ENCODE data around the gene MAGI1. TPM values are rescaled to one million over a fixed set of nuclear protein-coding genes. Genes with fewer than 3 reads are reported as not detected.

MAGI1 gene
- total RNA-seq, 1 experiment from 2014 or later, result 38.6 TPM

DNA sequence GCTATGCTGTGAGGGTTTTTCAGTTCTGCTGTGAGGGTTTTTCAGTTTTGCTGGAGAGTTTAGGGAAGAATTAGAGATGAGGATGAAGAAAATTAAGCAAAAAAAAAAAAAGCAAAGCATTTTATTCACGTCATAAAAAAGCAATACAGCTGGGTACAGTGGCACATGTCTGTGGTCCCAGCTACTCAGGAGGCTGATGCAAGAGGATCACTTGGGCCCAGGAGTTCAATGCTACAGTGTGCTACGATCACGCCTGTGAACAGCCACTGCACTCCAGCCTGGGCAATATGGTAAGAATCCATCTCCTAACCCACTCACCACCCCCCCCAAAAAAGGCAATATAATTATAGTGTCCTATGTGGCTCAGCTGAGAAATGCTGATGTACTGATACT lies 162.7 kb downstream of the MAGI1 start:
- Histone ChIP-seq H4K20me1 (ENCODE audit: insufficient read depth) (no peaks in the 10 kb centered on the region; the same call in 1 of the 2 replicates), H3K36me3 (ENCODE audit: control insufficient read depth in 1 of 2, insufficient read depth in 2 of 2, low read length in 2 of 2) (no peaks in the 10 kb centered on the region), H3K9me2 (ENCODE audit: insufficient read depth) (no peaks in the 10 kb centered on the region), H3K79me2 (ENCODE audit: insufficient read depth, low read length) (0 out of 2 replicates have a peak, but pooled peaks cover 2% of the 10 kb centered on the region), H3K4me2 (ENCODE audit: low read length) (no peak overlapping the region), H2AFZ (ENCODE audit: low read depth, low read length, poor library complexity, severe bottlenecking) (no peak overlapping the region), H3K4me3 (replicated peaks in 1 of 2; ENCODE audit: low read depth in 1 of 2, low read length in 2 of 2) (no peak overlapping the region), H3K27ac (ENCODE audit: low read depth, low read length) (no peak overlapping the region), H3K9me3 (ENCODE audit: control insufficient read depth in 1 of 2, insufficient read depth in 1 of 2, low read depth in 1 of 2, low read length in 2 of 2) (no peaks in the 10 kb centered on the region), H3K4me1 (ENCODE audit: control insufficient read depth in 1 of 2, insufficient read depth in 2 of 2, low read length in 2 of 2) (peaks cover 0 to 7% of the 10 kb centered on the region in 2 experiments; a peak in 2 of 4 replicates), H3K9ac (ENCODE audit: low read length) (no peak overlapping the region), H3K27me3 (ENCODE audit: insufficient read depth, low read length) (no peaks in the 10 kb centered on the region)
- CTCF ChIA-PET, result no interaction called here
- RAD21 ChIA-PET (ENCODE audit: low non-redundant PET in 1 of 2, low total read pairs in 2 of 2, uncharacterized antibody in 2 of 2, unreplicated experiment in 2 of 2), result interaction anchor here in 1 of 2 experiments (0.7 kb wide), 1 partner anchor 16 kb away, joined by 3 read pairs; no protein-coding TSS in a partner anchor
- POLR2A ChIA-PET, result no interaction called here
- ATAC-seq (no peak), DNase-seq (ENCODE audit: low read depth, low spot score) (no peak)
- intact Hi-C loops (cut with micrococcal nuclease), result no loop called here
- no peak for TF ChIP-seq TCF7L2 (IDR thresholded peaks at IDR 0.05; ENCODE audit: borderline replicate concordance, extremely low read depth, insufficient read depth, insufficient read length)
- TF ChIP-seq ZNF274 (IDR thresholded peaks at IDR 0.05; ENCODE audit: low read depth, low read length), result no peak
- no peak for TF ChIP-seq CEBPB (IDR thresholded peaks at IDR 0.05; ENCODE audit: low read depth)
- TF ChIP-seq FOSL1 (IDR thresholded peaks at IDR 0.05; ENCODE audit: low read depth), result no peak
- TF ChIP-seq RAD21 (IDR thresholded peaks at IDR 0.05; ENCODE audit: low read depth), result no peak
- no peak for TF ChIP-seq POLR2AphosphoS5 (IDR thresholded peaks at IDR 0.05; ENCODE audit: low read depth, low read length)
- no TSS peak for BruUV-seq (replicated peaks)

DNA sequence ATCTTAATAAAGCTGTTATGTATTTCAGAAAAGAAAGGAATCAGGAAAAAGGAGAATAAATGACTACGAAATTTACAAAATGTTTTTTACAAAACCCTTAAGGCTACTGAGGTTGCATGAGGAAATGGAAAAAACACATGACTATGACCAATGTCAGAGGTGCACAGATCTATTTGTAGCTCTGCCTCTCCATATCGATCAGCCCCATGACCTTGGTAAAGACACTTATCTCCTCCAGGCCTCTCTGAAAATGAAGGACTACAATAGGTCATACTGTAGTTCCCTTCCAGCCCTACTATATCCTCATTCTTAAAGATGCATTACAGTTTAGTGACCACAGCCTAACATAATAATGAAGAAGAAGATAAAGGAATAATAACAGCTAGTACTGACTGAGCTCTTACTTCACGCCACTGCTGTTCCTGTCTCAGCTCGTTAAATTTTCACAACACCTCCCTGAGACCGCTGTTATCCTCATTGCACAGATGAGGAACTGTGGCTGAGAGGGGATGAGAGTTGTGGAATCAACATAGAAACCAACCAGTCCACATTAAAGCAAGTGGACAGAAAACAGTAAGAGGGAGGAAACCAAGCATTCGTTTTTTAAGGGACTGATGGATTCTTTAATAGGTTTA lies 163.2 kb downstream of the MAGI1 start:
- no peaks in the 10 kb centered on the region; the same call in 1 of the 2 replicates for H4K20me1 ChIP-seq (ENCODE audit: insufficient read depth)
- H3K9me3 ChIP-seq (ENCODE audit: control insufficient read depth in 1 of 2, insufficient read depth in 1 of 2, low read depth in 1 of 2, low read length in 2 of 2), result no peaks in the 10 kb centered on the region
- no peaks in the 10 kb centered on the region for H3K27me3 ChIP-seq (ENCODE audit: insufficient read depth, low read length)
- intact Hi-C loops (cut with micrococcal nuclease), result no loop called here
- no peak overlapping the region for H3K27ac ChIP-seq (ENCODE audit: low read depth, low read length)
- H3K9ac ChIP-seq (ENCODE audit: low read length), result no peak overlapping the region
- H3K4me3 ChIP-seq (replicated peaks in 1 of 2; ENCODE audit: low read depth in 1 of 2, low read length in 2 of 2), result no peak overlapping the region
- CTCF ChIA-PET, result no interaction called here
- ATAC-seq (no peak), DNase-seq (ENCODE audit: low read depth, low spot score) (no peak)
- POLR2A ChIA-PET, result no interaction called here
- H2AFZ ChIP-seq (ENCODE audit: low read depth, low read length, poor library complexity, severe bottlenecking), result no peak overlapping the region
- H3K79me2 ChIP-seq (ENCODE audit: insufficient read depth, low read length), result 0 out of 2 replicates have a peak, but pooled peaks cover 2% of the 10 kb centered on the region
- no peaks in the 10 kb centered on the region for H3K9me2 ChIP-seq (ENCODE audit: insufficient read depth)
- BruUV-seq (replicated peaks), result no TSS peak
- peaks cover 0 to 8% of the 10 kb centered on the region in 2 experiments; a peak in 2 of 4 replicates for H3K4me1 ChIP-seq (ENCODE audit: control insufficient read depth in 1 of 2, insufficient read depth in 2 of 2, low read length in 2 of 2)
- no peak overlapping the region for H3K4me2 ChIP-seq (ENCODE audit: low read length)
- RAD21 ChIA-PET (ENCODE audit: low non-redundant PET in 1 of 2, low total read pairs in 2 of 2, uncharacterized antibody in 2 of 2, unreplicated experiment in 2 of 2), result interaction anchor here in 1 of 2 experiments (0.7 kb wide), 1 partner anchor 16 kb away, joined by 3 read pairs; no protein-coding TSS in a partner anchor
- H3K36me3 ChIP-seq (ENCODE audit: control insufficient read depth in 1 of 2, insufficient read depth in 2 of 2, low read length in 2 of 2), result no peaks in the 10 kb centered on the region
- TF ChIP-seq POLR2AphosphoS5 (IDR thresholded peaks at IDR 0.05; ENCODE audit: low read depth, low read length) (no peak), CBX3 (IDR thresholded peaks at IDR 0.05; ENCODE audit: low read depth) (no peak), EZH2 (IDR thresholded peaks at IDR 0.05) (no peak), EZH2phosphoT487 (IDR thresholded peaks at IDR 0.05; ENCODE audit: borderline replicate concordance) (no peak), RAD21 (IDR thresholded peaks at IDR 0.05; ENCODE audit: low read depth) (no peak), TCF7L2 (IDR thresholded peaks at IDR 0.05; ENCODE audit: borderline replicate concordance, extremely low read depth, insufficient read depth, insufficient read length) (no peak), ZNF274 (IDR thresholded peaks at IDR 0.05; ENCODE audit: low read depth, low read length) (no peak)
- TF ChIP-seq, protein P1, sequence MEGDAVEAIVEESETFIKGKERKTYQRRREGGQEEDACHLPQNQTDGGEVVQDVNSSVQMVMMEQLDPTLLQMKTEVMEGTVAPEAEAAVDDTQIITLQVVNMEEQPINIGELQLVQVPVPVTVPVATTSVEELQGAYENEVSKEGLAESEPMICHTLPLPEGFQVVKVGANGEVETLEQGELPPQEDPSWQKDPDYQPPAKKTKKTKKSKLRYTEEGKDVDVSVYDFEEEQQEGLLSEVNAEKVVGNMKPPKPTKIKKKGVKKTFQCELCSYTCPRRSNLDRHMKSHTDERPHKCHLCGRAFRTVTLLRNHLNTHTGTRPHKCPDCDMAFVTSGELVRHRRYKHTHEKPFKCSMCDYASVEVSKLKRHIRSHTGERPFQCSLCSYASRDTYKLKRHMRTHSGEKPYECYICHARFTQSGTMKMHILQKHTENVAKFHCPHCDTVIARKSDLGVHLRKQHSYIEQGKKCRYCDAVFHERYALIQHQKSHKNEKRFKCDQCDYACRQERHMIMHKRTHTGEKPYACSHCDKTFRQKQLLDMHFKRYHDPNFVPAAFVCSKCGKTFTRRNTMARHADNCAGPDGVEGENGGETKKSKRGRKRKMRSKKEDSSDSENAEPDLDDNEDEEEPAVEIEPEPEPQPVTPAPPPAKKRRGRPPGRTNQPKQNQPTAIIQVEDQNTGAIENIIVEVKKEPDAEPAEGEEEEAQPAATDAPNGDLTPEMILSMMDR (IDR thresholded peaks at IDR 0.05 in 2 of 3, conservative IDR thresholded peaks at IDR 0.05 in 1 of 3; ENCODE audit: borderline replicate concordance in 1 of 3, insufficient read depth in 1 of 3, low read depth in 2 of 3, low read length in 2 of 3), result no peak
